ENCODE data around the gene STXBP2. TPM values are rescaled to one million over a fixed set of nuclear protein-coding genes. Genes with fewer than 3 reads are reported as not detected.

Gene STXBP2
- total RNA-seq, 2 donors from 2014 or later = 83.1 to 128 TPM

- Histone ChIP-seq H3K4me1 (replicated peaks) (peaks cover 3% of the 10 kb centered on the region), H3K27ac (no peak overlapping the region), H3K4me3 (no peak overlapping the region), H3K9me3 (no peaks in the 10 kb centered on the region), H3K36me3 (peaks cover 0 to 6% of the 10 kb centered on the region in 2 donors), H3K27me3 (replicated peaks; ENCODE audit: insufficient read depth) (no peaks in the 10 kb centered on the region)
- 87% methylated on average over 56 of the region's 59 CpGs for WGBS
- no peak for DNase-seq (ENCODE audit: low spot score)
- intact Hi-C loops (cut with DNase I) = no loop called here
- TF ChIP-seq POLR2AphosphoS5 (IDR thresholded peaks at IDR 0.05) = no peak
These were observed 21.8 kb upstream of the STXBP2 start for GRCh38 chr19:7614859-7615741.

GRCh38 chr19:7617172-7617571, 19.7 kb upstream of the STXBP2 start:
- H3K27ac ChIP-seq = peak overlapping the region; percentile 97 to 98
- intact Hi-C loops (cut with DNase I) = no loop called here

GRCh38 chr19:7617735-7618134, 19.2 kb upstream of the STXBP2 start:
- TF ChIP-seq CTCF (IDR thresholded peaks at IDR 0.05) (no peak), POLR2A (IDR thresholded peaks at IDR 0.05) (no peak)
- H3K9me3 ChIP-seq = no peaks in the 10 kb centered on the region
- peaks cover 4% of the 10 kb centered on the region for H3K4me1 ChIP-seq (replicated peaks)
- intact Hi-C loops (cut with DNase I) = no loop called here
- peaks cover 11 to 26% of the 10 kb centered on the region in 2 donors for H3K36me3 ChIP-seq
- no peak overlapping the region for H3K4me3 ChIP-seq
- no peaks in the 10 kb centered on the region for H3K27me3 ChIP-seq (replicated peaks; ENCODE audit: insufficient read depth)
- peak overlapping the region; percentile 97 to 98 for H3K27ac ChIP-seq
- 93% methylated on average over 23 of the region's 28 CpGs for WGBS
- DNase-seq (ENCODE audit: low spot score) = no peak

More at GRCh38 chr19:7617172-7617571, 19.7 kb upstream of the STXBP2 start:
- no peaks in the 10 kb centered on the region for H3K9me3 ChIP-seq
- no peaks in the 10 kb centered on the region for H3K27me3 ChIP-seq (replicated peaks; ENCODE audit: insufficient read depth)
- H3K4me1 ChIP-seq (replicated peaks) = peaks cover 4% of the 10 kb centered on the region
- H3K36me3 ChIP-seq = peaks cover 7 to 20% of the 10 kb centered on the region in 2 donors
- H3K4me3 ChIP-seq = no peak overlapping the region
- WGBS = 89% methylated on average over 12 of the region's 12 CpGs
- TF ChIP-seq CTCF (IDR thresholded peaks at IDR 0.05) (no peak), POLR2A (IDR thresholded peaks at IDR 0.05) (no peak), POLR2AphosphoS5 (IDR thresholded peaks at IDR 0.05) (no peak)
- DNase-seq (ENCODE audit: low spot score) = no peak

GRCh38 chr19:7618348-7618747, 18.6 kb upstream of the STXBP2 start:
- WGBS = 43% methylated on average over 4 of the region's 4 CpGs
- intact Hi-C loops (cut with DNase I) = no loop called here
- Histone ChIP-seq H3K27me3 (replicated peaks; ENCODE audit: insufficient read depth) (no peaks in the 10 kb centered on the region), H3K4me1 (replicated peaks) (peaks cover 4% of the 10 kb centered on the region), H3K9me3 (no peaks in the 10 kb centered on the region), H3K36me3 (peaks cover 11 to 32% of the 10 kb centered on the region in 2 donors), H3K4me3 (peak overlapping the region in 1 of 2 donors; percentile 25), H3K27ac (peak overlapping the region; percentile 97 to 98)
- TF ChIP-seq POLR2A (IDR thresholded peaks at IDR 0.05) (no peak), CTCF (IDR thresholded peaks at IDR 0.05) (no peak), POLR2AphosphoS5 (IDR thresholded peaks at IDR 0.05) (no peak)
- DNase-seq (ENCODE audit: low spot score) = peak; percentile 61

- Histone ChIP-seq H3K36me3 (peaks cover 11 to 36% of the 10 kb centered on the region in 2 donors), H3K4me3 (peak overlapping the region in 1 of 2 donors; percentile 25), H3K27me3 (replicated peaks; ENCODE audit: insufficient read depth) (no peaks in the 10 kb centered on the region), H3K4me1 (replicated peaks) (peaks cover 4% of the 10 kb centered on the region), H3K27ac (peak overlapping the region; percentile 97 to 98), H3K9me3 (no peaks in the 10 kb centered on the region)
- 51% methylated on average over 20 of the region's 21 CpGs for WGBS
- intact Hi-C loops (cut with DNase I) = no loop called here
- DNase-seq (ENCODE audit: low spot score) = peak; percentile 90
- TF ChIP-seq CTCF (IDR thresholded peaks at IDR 0.05) (peak in 1 of 4 experiments; percentile 7), POLR2AphosphoS5 (IDR thresholded peaks at IDR 0.05) (peak; percentile 55), POLR2A (IDR thresholded peaks at IDR 0.05) (peak; percentile 55)
These were observed 18.0 kb upstream of the STXBP2 start for GRCh38 chr19:7618771-7619510.

Measured in prostate gland (tissue), 2 donors.